Stimulated activated CD4-positive, alpha-beta T cell treated with anti-CD3 and anti-CD28 coated beads, Interleukin-4, amount 100 ng/mL, for 1 hour (primary cell): ENCODE data around the gene UBE2G1.
"Not testable (repeated sequence)": the region's sequence is repeated elsewhere in the genome, so short reads cannot be mapped to it uniquely, and the experiment has no call there.

Experiments
- DNase-seq: peaks from one replicate; pipeline ENCODE4 v3.0.0-alpha.2; 2020

UBE2G1 gene

GRCh38 chr17:4297351-4297750, 69.1 kb downstream of the UBE2G1 start:
- no peak for DNase-seq

- DNase-seq = no peak
Measured at GRCh38 chr17:4295686-4296085, 70.8 kb downstream of the UBE2G1 start.

GRCh38 chr17:4293572-4293971, 72.9 kb downstream of the UBE2G1 start:
- DNase-seq = no peak

GRCh38 chr17:4287710-4288109, 78.8 kb downstream of the UBE2G1 start:
- no peak for DNase-seq

- DNase-seq = no peak
Measured at GRCh38 chr17:4276514-4276913, 90.0 kb downstream of the UBE2G1 start.

- no peak for DNase-seq
Measured at GRCh38 chr17:4272972-4273368, 93.5 kb downstream of the UBE2G1 start.

GRCh38 chr17:4272213-4272971, 94.1 kb downstream of the UBE2G1 start:
- DNase-seq = no peak

- DNase-seq = no peak
Measured at GRCh38 chr17:4270736-4271135, 95.7 kb downstream of the UBE2G1 start.

- DNase-seq = no peak
Measured at GRCh38 chr17:4269915-4270314, 96.6 kb downstream of the UBE2G1 start.

GRCh38 chr17:4267402-4267801, 99.1 kb downstream of the UBE2G1 start:
- no peak for DNase-seq

GRCh38 chr17:4266550-4266949, 99.9 kb downstream of the UBE2G1 start:
- DNase-seq = no peak

- peak; percentile 98 for DNase-seq
Measured at GRCh38 chr17:4263282-4264215, 102.9 kb downstream of the UBE2G1 start, which contains the start of gene ANKFY1. Gene ANKFY1, minus strand, starts transcription at chr17:4263979. Its CDS starts 38 bp downstream, at chr17:4263941.

- DNase-seq = no peak
Measured at GRCh38 chr17:4262703-4263102, 103.8 kb downstream of the UBE2G1 start.

- no peak for DNase-seq
Measured at GRCh38 chr17:4261452-4261851, 105.0 kb downstream of the UBE2G1 start.

GRCh38 chr17:4258867-4259266, 107.6 kb downstream of the UBE2G1 start:
- no peak for DNase-seq

- DNase-seq = no peak
Measured at GRCh38 chr17:4256952-4257351, 109.5 kb downstream of the UBE2G1 start.

GRCh38 chr17:4255271-4255670, 111.2 kb downstream of the UBE2G1 start:
- not testable (repeated sequence) for DNase-seq

GRCh38 chr17:4250887-4251286, 115.6 kb downstream of the UBE2G1 start:
- DNase-seq = no peak

GRCh38 chr17:4249452-4250029, 116.9 kb downstream of the UBE2G1 start:
- no peak for DNase-seq

- no peak for DNase-seq
Measured at GRCh38 chr17:4248504-4249277, 117.8 kb downstream of the UBE2G1 start.

GRCh38 chr17:4247971-4248388, 118.5 kb downstream of the UBE2G1 start:
- DNase-seq = no peak

GRCh38 chr17:4247361-4247970, 119.0 kb downstream of the UBE2G1 start:
- no peak for DNase-seq
